Measurements from ENCODE around the gene LPGAT1.

LPGAT1 gene

GRCh38 chr1:211715971-211716370, 114.6 kb downstream of the LPGAT1 start:
- no peak for FAIRE-seq
- DNase-seq (ENCODE audit: insufficient read length, low spot score): no peak
- TF ChIP-seq SPI1 (IDR thresholded peaks at IDR 0.05; ENCODE audit: low read depth, low read length): no peak
- TF ChIP-seq POLR2A (IDR thresholded peaks at IDR 0.05; ENCODE audit: low read depth, low read length): no peak
- TF ChIP-seq POU2F2 (IDR thresholded peaks at IDR 0.05; ENCODE audit: low read depth, low read length): no peak
- no peak for TF ChIP-seq TAF1 (IDR thresholded peaks at IDR 0.05; ENCODE audit: low read depth, low read length)
- no peak for TF ChIP-seq POLR2AphosphoS5 (IDR thresholded peaks at IDR 0.05; ENCODE audit: low read depth, low read length)
- TF ChIP-seq PAX5 (IDR thresholded peaks at IDR 0.05; ENCODE audit: insufficient read depth, low read length, severe bottlenecking): no peak

- no peak for TF ChIP-seq TAF1 (IDR thresholded peaks at IDR 0.05; ENCODE audit: low read depth, low read length)
- TF ChIP-seq PAX5 (IDR thresholded peaks at IDR 0.05; ENCODE audit: insufficient read depth, low read length, severe bottlenecking): no peak
- no peak for TF ChIP-seq POLR2A (IDR thresholded peaks at IDR 0.05; ENCODE audit: low read depth, low read length)
- no peak for TF ChIP-seq POU2F2 (IDR thresholded peaks at IDR 0.05; ENCODE audit: low read depth, low read length)
- TF ChIP-seq POLR2AphosphoS5 (IDR thresholded peaks at IDR 0.05; ENCODE audit: low read depth, low read length): no peak
- TF ChIP-seq SPI1 (IDR thresholded peaks at IDR 0.05; ENCODE audit: low read depth, low read length): no peak
- no peak for DNase-seq (ENCODE audit: insufficient read length, low spot score)
- no peak for FAIRE-seq
Measured at GRCh38 chr1:211714154-211714553, 116.4 kb downstream of the LPGAT1 start.

- TF ChIP-seq TAF1 (IDR thresholded peaks at IDR 0.05; ENCODE audit: low read depth, low read length): no peak
- no peak for TF ChIP-seq PAX5 (IDR thresholded peaks at IDR 0.05; ENCODE audit: insufficient read depth, low read length, severe bottlenecking)
- no peak for TF ChIP-seq POLR2AphosphoS5 (IDR thresholded peaks at IDR 0.05; ENCODE audit: low read depth, low read length)
- no peak for TF ChIP-seq POLR2A (IDR thresholded peaks at IDR 0.05; ENCODE audit: low read depth, low read length)
- DNase-seq (ENCODE audit: insufficient read length, low spot score) (no peak), FAIRE-seq (no peak)
Measured at GRCh38 chr1:211713231-211713630, 117.3 kb downstream of the LPGAT1 start.

GRCh38 chr1:211711315-211711705, 119.3 kb downstream of the LPGAT1 start:
- no peak for FAIRE-seq
- TF ChIP-seq PAX5 (IDR thresholded peaks at IDR 0.05; ENCODE audit: insufficient read depth, low read length, severe bottlenecking): no peak

GRCh38 chr1:211710566-211711314, 119.8 kb downstream of the LPGAT1 start:
- DNase-seq (ENCODE audit: insufficient read length, low spot score) (no peak), FAIRE-seq (no peak)
- TF ChIP-seq POLR2AphosphoS5 (IDR thresholded peaks at IDR 0.05; ENCODE audit: low read depth, low read length) (no peak), POLR2A (IDR thresholded peaks at IDR 0.05; ENCODE audit: low read depth, low read length) (no peak), SPI1 (IDR thresholded peaks at IDR 0.05; ENCODE audit: low read depth, low read length) (no peak)

More at GRCh38 chr1:211711315-211711705, 119.3 kb downstream of the LPGAT1 start:
- DNase-seq (ENCODE audit: insufficient read length, low spot score): no peak

- no peak for TF ChIP-seq PAX5 (IDR thresholded peaks at IDR 0.05; ENCODE audit: insufficient read depth, low read length, severe bottlenecking)
- TF ChIP-seq POLR2AphosphoS5 (IDR thresholded peaks at IDR 0.05; ENCODE audit: low read depth, low read length): no peak
- TF ChIP-seq SPI1 (IDR thresholded peaks at IDR 0.05; ENCODE audit: low read depth, low read length): no peak
- TF ChIP-seq TAF1 (IDR thresholded peaks at IDR 0.05; ENCODE audit: low read depth, low read length): no peak
- TF ChIP-seq POLR2A (IDR thresholded peaks at IDR 0.05; ENCODE audit: low read depth, low read length): no peak
- no peak for FAIRE-seq
- DNase-seq (ENCODE audit: insufficient read length, low spot score): no peak
Measured at GRCh38 chr1:211708926-211709325, 121.6 kb downstream of the LPGAT1 start.

DNA sequence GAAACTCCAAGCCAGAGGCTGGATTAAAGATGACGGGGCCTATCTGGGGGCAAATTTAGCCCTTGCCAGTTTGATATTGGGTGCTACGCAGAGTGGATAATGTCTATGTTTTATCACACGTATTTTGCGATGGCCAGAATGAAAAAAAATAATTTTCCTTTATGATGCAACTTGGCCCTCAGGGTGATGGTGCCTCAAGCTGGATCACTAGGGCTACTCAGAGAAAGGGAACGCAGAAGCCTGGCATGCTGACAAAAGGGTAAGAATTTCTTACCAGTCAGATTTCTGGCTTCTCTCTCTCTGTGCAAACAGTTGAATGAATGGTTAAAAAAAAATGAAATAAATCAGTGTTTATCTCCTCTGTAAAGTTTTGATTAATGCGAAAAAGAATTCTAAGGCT, 122.6 kb downstream of the LPGAT1 start:
- FAIRE-seq (no peak), DNase-seq (ENCODE audit: insufficient read length, low spot score) (no peak)
- TF ChIP-seq POLR2A (IDR thresholded peaks at IDR 0.05; ENCODE audit: low read depth, low read length) (no peak), PAX5 (IDR thresholded peaks at IDR 0.05; ENCODE audit: insufficient read depth, low read length, severe bottlenecking) (no peak), POU2F2 (IDR thresholded peaks at IDR 0.05; ENCODE audit: low read depth, low read length) (no peak), SPI1 (IDR thresholded peaks at IDR 0.05; ENCODE audit: low read depth, low read length) (no peak), TAF1 (IDR thresholded peaks at IDR 0.05; ENCODE audit: low read depth, low read length) (no peak), POLR2AphosphoS5 (IDR thresholded peaks at IDR 0.05; ENCODE audit: low read depth, low read length) (no peak)

DNA sequence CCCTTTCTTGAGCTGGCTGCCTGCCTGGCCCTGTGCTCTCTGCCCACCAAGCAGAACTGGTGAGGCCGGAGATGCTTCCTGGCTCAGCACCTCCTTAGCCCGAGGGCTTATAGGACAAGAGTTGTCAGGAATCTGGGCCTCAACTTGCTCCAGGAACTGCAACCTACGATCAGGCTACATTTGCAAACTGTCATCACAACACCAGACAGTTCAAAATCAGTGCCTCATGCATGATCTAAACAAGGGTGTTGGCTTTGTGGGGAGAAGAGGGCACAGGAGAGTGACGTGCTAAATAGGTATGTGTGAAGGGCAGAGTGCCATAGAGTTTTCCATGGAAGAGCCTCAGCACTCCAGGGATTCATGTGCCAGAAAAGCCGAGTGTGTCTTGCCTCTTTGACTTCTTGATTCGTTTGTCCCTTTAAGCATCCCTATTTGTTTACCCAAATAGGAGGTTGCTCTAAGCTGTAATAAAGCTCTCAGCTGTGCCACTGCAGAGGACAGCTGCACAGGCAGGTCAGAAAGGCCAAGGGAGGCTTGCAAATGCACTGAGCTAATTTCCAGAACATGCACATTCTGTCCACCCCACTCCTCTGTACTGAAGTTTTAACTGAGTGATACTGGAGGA, 125.0 kb downstream of the LPGAT1 start:
- FAIRE-seq: no peak
- TF ChIP-seq POLR2A (IDR thresholded peaks at IDR 0.05; ENCODE audit: low read depth, low read length): no peak
- no peak for DNase-seq (ENCODE audit: insufficient read length, low spot score)

GRCh38 chr1:211704543-211704942, 126.0 kb downstream of the LPGAT1 start:
- TF ChIP-seq POLR2AphosphoS5 (IDR thresholded peaks at IDR 0.05; ENCODE audit: low read depth, low read length) (no peak), TAF1 (IDR thresholded peaks at IDR 0.05; ENCODE audit: low read depth, low read length) (no peak), POLR2A (IDR thresholded peaks at IDR 0.05; ENCODE audit: low read depth, low read length) (no peak), SPI1 (IDR thresholded peaks at IDR 0.05; ENCODE audit: low read depth, low read length) (no peak)
- FAIRE-seq (no peak), DNase-seq (ENCODE audit: insufficient read length, low spot score) (no peak)

DNA sequence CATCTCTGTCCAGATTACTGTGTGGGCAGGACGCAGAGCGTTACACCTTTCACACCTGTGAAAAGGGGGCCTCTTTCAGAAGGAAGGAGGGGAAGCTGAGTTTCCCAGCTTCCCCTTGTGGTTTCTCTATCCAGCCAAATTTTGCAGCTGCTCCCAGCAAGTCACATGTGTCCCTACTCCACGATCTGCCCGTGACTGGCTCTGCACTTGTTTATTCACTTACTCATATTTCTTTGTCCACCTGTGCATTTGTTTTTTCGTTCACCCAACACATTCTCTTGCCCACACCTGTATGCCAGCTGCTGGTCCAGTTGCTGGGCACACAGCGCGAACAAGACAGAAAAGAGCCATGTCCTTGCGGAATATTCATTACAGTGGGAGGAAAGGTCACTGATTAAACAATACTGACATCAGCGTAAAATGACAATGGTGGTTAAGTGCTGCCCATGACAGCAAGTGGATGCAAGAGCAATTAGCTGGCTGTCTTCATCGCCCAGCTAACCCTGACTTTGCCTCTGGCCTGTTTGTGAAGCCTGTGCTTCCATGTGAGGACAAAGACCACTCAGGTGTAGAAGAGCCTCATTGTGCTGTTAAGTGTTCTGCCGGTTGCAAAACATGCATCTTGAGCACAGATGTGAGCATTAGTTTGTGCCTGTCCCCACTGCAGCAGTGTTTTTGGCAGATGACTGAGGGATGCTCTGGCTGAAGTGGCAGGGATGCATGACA, 126.6 kb downstream of the LPGAT1 start:
- TF ChIP-seq SPI1 (IDR thresholded peaks at IDR 0.05; ENCODE audit: low read depth, low read length): no peak
- TF ChIP-seq TAF1 (IDR thresholded peaks at IDR 0.05; ENCODE audit: low read depth, low read length): no peak
- TF ChIP-seq POLR2AphosphoS5 (IDR thresholded peaks at IDR 0.05; ENCODE audit: low read depth, low read length): no peak
- TF ChIP-seq PAX5 (IDR thresholded peaks at IDR 0.05; ENCODE audit: insufficient read depth, low read length, severe bottlenecking): no peak
- no peak for TF ChIP-seq POU2F2 (IDR thresholded peaks at IDR 0.05; ENCODE audit: low read depth, low read length)
- TF ChIP-seq POLR2A (IDR thresholded peaks at IDR 0.05; ENCODE audit: low read depth, low read length): no peak
- FAIRE-seq (no peak), DNase-seq (ENCODE audit: insufficient read length, low spot score) (no peak)

All from GM12891 (cell line).